ENCODE results near the gene SLC9C2.
"Not testable (repeated sequence)": the region's sequence is repeated elsewhere in the genome, so short reads cannot be mapped to it uniquely, and the experiment has no call there.

SLC9C2 gene

DNA sequence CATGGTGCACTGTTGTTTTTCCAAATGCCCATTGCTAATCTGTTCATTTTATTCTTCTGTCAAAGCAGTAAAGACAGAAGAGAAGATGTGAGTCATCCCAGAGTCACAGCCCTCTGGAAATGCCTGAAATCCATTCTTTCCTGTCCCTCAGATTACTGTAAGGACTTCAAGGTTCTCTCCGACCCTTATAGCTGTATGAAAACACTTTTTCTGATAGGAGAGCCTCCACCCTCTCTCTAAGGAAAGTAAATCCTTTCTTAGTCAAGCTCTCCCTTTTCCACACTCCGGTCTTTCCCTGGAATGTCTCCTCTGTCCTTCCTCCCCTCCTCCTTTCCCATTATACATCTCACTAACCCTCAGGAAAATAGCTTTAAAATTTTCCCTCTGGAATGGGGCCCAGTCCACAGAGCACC is 129.3 kb downstream of the SLC9C2 start:
- peak overlapping the region in 1 of 2 donors; percentile 6 for H3K4me3 ChIP-seq (replicated peaks in 1 of 2; ENCODE audit: low read depth in 2 of 2, low read length in 2 of 2)
- peak; percentile 53 to 71 for DNase-seq (ENCODE audit: low read depth in 2 of 2)
- TF ChIP-seq, protein P1, sequence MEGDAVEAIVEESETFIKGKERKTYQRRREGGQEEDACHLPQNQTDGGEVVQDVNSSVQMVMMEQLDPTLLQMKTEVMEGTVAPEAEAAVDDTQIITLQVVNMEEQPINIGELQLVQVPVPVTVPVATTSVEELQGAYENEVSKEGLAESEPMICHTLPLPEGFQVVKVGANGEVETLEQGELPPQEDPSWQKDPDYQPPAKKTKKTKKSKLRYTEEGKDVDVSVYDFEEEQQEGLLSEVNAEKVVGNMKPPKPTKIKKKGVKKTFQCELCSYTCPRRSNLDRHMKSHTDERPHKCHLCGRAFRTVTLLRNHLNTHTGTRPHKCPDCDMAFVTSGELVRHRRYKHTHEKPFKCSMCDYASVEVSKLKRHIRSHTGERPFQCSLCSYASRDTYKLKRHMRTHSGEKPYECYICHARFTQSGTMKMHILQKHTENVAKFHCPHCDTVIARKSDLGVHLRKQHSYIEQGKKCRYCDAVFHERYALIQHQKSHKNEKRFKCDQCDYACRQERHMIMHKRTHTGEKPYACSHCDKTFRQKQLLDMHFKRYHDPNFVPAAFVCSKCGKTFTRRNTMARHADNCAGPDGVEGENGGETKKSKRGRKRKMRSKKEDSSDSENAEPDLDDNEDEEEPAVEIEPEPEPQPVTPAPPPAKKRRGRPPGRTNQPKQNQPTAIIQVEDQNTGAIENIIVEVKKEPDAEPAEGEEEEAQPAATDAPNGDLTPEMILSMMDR (IDR thresholded peaks at IDR 0.05; ENCODE audit: low read depth, low read length) = no peak

DNA sequence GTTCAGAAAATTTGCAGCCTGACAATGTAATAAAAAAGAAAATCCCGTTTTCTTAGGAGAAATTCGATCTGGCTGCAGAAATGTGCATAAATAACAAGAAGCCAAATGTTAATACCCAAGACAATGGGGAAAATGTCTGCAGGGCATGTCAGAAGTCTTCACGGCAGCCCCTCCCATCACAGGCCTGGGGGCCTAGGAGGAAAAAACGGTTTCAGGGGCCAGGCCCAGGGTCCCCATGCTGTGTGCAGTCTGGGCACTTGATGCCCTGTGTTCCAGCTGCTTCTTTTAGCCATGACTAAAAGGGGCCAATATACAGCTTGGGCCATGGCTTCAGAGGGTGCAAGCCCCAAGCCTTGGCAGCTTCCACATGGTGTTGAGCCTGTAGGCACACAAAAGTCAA is 132.3 kb downstream of the SLC9C2 start:
- TF ChIP-seq, protein P1 (IDR thresholded peaks at IDR 0.05; ENCODE audit: low read depth, low read length) = no peak

DNA sequence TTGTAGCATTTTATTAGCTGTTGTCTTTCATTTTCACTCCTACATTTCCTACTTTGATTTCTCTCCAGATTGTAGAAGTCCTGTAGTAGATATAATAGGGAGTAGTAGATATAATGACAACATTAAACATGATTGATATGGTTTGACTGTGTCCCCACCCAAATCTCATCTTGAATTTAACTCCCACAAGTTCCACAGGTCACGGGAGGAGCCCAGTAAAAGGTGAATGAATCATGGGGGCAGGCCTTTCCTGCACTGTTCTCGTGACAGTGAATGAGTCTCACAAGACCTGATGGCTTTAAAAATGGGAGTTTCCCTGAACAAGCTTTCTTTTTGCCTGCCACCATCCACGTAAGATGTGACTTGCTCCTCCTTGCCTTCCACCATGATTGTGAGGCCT is 133.2 kb downstream of the SLC9C2 start:
- DNase-seq (ENCODE audit: low read depth in 2 of 2) = peak in 1 of 2 donors; percentile 12
- TF ChIP-seq, protein P1 (IDR thresholded peaks at IDR 0.05; ENCODE audit: low read depth, low read length) = no peak
- no peak overlapping the region for H3K4me3 ChIP-seq (replicated peaks in 1 of 2; ENCODE audit: low read depth in 2 of 2, low read length in 2 of 2)

More for the DNA sequence above, 132.3 kb downstream of the SLC9C2 start:
- no peak for DNase-seq (ENCODE audit: low read depth in 2 of 2)
- H3K4me3 ChIP-seq (replicated peaks in 1 of 2; ENCODE audit: low read depth in 2 of 2, low read length in 2 of 2) = no peak overlapping the region

DNA sequence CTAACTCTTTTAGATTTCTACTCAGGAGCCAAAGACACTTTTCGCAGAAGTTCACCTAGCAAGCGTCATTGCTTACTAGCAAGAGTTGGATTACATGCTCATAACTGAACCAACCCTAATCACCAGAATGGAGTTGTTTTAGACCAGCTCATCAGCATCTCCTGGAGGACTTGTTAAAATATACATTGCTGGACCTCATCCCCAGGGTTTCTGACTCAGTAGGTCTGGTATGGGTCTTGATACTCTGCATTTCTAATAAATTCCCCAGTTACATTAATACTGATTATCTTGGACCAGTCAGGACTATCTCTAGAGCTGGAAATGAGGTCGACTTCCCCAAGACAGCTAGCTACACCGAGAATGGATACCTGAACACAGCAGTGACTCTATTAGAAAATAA is 135.4 kb downstream of the SLC9C2 start:
- H3K4me3 ChIP-seq (replicated peaks in 1 of 2; ENCODE audit: low read depth in 2 of 2, low read length in 2 of 2) = no peak overlapping the region
- peak in 1 of 2 donors; percentile 59 for DNase-seq (ENCODE audit: low read depth in 2 of 2)
- TF ChIP-seq, protein P1 (IDR thresholded peaks at IDR 0.05; ENCODE audit: low read depth, low read length) = no peak

DNA sequence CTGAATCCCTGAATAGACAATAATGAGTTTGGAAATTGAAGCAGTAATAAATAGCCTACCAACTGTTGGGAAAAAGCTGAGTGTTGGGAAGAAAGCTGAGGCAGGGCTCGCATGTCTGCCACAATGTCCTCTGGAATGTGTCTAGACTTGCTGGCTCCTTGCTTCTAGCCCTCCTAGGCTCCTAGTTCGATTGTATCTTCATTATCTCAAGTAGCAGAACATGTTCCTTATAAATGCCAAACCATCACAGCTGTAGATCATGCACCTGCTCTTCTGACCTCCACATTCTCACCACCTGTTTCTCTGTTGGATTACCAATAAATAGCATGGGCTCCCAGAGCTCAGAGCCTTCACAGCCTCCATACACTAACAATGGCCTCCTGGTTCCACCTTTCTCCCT is 138.7 kb downstream of the SLC9C2 start:
- DNase-seq (ENCODE audit: low read depth in 2 of 2); H3K4me3 ChIP-seq (replicated peaks in 1 of 2; ENCODE audit: low read depth in 2 of 2, low read length in 2 of 2): not testable (repeated sequence)

DNA sequence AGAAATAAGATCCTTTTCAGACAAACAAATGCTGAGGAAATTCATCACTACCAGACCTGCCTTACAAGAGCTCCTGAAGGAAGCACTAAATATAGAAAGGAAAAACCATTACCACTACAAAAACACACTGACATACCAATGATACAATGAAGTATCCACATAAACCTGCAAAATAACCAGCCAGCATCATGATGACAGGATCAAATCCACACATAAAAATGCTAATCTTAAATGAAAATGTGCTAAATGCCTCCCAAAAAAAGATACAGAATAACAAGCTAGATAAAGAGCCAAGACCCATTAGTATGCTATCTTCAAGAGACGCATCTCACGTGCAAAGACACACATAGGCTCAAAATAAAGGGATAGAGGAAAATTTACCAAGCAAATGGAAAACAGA is 140.2 kb downstream of the SLC9C2 start:
- not testable (repeated sequence) for H3K4me3 ChIP-seq (replicated peaks in 1 of 2; ENCODE audit: low read depth in 2 of 2, low read length in 2 of 2); DNase-seq (ENCODE audit: low read depth in 2 of 2)

DNA sequence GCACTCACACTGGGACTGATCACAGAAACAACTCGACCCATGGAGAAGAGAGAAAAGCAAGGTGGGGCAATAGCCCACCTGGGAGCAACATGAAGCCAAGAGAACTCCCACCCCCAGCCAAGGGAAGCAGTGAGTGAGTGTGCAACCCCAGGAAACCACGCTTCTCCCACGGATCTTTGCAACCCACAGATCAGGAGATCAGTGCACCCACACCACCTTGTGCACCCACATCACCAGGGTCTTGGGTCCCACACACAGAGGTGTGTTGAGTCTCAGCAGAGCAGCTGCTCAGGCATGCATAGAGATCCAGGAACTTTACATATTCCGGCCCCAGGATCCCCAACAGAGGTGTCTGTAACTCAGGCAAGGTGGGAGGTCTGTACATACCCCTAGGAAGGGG is 143.0 kb downstream of the SLC9C2 start:
- no peak overlapping the region for H3K4me3 ChIP-seq (replicated peaks in 1 of 2; ENCODE audit: low read depth in 2 of 2, low read length in 2 of 2)
- DNase-seq (ENCODE audit: low read depth in 2 of 2) = no peak
- TF ChIP-seq, protein P1 (IDR thresholded peaks at IDR 0.05; ENCODE audit: low read depth, low read length) = no peak

DNA sequence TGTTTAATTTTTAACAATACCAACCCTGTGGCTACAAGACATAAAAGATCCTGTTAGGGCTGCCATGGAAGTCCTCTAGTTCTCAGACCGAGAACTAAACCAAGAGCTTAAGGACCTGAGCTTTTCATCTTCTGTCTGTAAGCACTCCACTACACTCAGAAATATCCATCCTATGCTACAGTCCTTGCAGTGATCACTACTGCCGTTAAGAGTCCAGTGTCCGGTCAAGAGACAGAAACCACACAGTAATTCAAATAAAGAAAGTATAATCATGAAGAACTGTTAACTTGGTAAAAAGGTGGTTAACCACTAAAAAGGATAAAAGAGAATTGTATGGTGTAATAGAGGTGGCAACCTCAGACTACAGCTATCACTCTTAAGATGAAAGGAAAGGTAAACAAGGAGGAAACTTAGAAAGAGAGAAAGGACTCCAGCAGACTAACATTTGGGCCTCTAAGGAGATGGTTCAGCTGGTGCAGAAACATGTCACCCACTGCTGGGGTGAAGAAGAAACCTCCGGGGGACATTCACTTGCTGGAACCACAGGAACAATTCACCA is 147.8 kb downstream of the SLC9C2 start:
- no peak overlapping the region for H3K4me3 ChIP-seq (replicated peaks in 1 of 2; ENCODE audit: low read depth in 2 of 2, low read length in 2 of 2)
- TF ChIP-seq, protein P1 (IDR thresholded peaks at IDR 0.05; ENCODE audit: low read depth, low read length) = no peak
- DNase-seq (ENCODE audit: low read depth in 2 of 2) = no peak

Data from cardiac fibroblast (primary cell).